HG03457 (cell line): ENCODE data around the gene LGALS13.
"Not testable (repeated sequence)": the region's sequence is repeated elsewhere in the genome, so short reads cannot be mapped to it uniquely, and the experiment has no call there.

Experiments used
- ATAC-seq: cut with Tn5 transposase; IDR thresholded peaks from one replicate; pipeline ENCODE4 v1.9.1; 2021; ENCODE audit warnings: moderate number of reproducible peaks; ENCODE audit not compliant: unreplicated experiment

The LGALS13 gene

GRCh38 chr19:39613597-39613996, 11.3 kb downstream of the LGALS13 start:
- no peak for ATAC-seq

DNA sequence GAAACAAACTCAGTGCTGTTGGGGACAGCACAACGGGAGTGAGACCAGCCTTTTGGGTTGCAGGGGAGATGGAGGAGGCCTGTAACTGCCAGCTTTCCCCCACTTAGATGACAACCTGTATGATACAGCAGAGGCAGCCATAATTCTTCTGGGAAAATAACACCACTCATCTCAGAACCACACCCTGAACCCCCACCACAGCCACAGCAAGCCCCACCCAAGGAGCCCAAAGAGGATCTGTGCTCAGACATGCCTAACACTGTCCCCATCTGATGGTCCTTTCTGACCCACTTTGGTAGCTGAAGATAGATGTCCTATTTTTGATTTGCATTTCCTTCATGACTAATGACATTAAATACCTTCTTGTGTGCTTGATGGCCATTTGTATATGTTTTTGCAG, 15.4 kb downstream of the LGALS13 start:
- ATAC-seq, result no peak

DNA sequence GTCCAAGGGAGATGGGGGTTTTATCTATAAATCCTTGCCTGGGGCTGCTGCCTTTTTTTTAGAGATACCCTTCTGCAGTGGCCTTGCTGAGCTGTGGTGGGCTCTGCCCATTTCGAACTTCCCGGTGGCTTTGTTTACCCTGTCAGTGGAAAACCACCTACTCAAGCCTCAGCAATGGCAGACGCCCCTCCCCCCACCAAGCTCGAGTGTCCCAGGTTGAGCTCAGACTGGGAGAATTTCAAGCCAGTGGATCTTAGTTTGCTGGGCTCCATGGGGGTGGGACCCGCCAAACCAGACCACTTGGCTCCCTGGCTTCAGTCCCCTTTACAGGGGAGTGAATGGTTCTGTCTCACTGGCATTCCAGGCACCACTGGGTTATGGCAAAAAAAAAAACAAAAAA, 21.6 kb downstream of the LGALS13 start:
- no peak for ATAC-seq

GRCh38 chr19:39627631-39628030, 25.3 kb downstream of the LGALS13 start:
- not testable (repeated sequence) for ATAC-seq

GRCh38 chr19:39631178-39631577, 28.9 kb downstream of the LGALS13 start:
- no peak for ATAC-seq

DNA sequence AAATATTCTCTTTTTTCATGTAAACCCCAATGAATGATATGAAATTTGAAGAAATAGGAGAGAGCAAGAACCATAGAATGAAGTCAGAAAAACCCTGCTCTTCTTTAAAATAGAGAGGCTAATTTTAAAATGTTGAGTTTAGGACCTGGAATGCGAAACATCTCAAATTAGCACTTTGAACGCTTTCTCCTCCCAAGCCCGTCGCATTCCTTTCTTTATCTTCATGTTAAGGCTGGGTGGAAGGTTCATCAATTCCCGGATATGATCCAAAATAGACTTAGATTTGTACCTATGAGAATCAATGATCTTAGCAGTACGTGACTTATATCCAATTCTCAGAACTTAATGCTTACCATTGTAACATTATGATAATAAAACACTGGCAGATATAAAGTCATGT, 29.3 kb downstream of the LGALS13 start:
- ATAC-seq, result no peak

DNA sequence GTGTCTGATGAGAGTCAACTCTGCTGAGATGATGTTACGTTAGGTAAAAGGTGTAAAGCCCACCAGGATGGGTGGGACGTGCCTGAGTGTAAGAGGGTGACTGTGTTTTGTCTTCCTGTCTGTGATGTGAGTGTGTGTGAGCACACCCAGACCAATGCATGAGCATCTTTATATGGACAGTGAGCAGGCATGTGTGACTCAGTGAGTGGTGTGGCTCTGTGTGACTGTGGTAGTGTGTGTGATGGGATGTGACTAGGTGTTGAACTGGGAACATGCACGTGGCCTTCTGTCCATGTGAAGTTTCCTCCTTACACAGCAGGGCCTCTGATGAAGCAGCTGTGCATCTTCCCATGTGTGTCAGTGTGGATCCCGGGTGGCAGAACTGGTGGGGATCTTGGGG, 35.6 kb downstream of the LGALS13 start:
- ATAC-seq, result no peak

DNA sequence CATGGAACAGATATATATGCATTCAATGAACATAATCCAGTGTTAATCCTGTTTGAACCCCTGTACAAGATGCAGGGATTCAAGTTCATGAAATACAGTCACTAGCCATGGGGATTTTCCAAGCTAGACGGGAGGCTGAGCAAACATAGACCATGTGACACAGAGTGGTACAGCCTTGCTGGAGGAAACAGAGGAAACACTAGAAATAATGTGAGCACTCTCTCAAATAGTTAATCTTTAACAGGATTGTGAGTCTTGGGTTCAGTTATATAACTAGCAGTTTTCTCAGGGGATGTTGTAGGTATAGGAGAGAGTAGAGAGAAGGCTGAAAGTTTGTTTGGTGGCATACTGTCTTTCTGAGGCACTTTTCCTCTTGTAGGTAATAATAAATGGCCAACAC, 39.4 kb downstream of the LGALS13 start:
- no peak for ATAC-seq

DNA sequence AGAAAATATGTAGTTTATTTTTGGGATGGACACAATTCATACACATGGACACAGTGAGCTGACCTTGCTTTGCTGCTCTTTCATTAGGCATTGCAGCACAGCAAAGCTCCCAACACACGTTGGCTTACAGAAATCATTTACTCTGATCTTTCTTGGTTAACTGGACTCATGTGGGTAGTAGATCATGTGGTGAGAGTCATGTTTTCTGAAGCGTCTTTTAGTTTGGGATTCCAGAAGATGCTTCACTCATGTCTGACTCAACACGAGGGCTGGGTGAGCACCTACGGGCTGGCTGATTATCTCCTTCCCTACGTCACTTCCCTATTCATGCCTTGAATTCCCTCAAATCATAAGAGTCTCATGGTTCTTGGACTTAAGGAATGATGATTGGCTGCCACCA, 41.3 kb downstream of the LGALS13 start:
- no peak for ATAC-seq

GRCh38 chr19:39645800-39646411, 43.6 kb downstream of the LGALS13 start:
- no peak for ATAC-seq

GRCh38 chr19:39647918-39648317, 45.6 kb downstream of the LGALS13 start:
- no peak for ATAC-seq

DNA sequence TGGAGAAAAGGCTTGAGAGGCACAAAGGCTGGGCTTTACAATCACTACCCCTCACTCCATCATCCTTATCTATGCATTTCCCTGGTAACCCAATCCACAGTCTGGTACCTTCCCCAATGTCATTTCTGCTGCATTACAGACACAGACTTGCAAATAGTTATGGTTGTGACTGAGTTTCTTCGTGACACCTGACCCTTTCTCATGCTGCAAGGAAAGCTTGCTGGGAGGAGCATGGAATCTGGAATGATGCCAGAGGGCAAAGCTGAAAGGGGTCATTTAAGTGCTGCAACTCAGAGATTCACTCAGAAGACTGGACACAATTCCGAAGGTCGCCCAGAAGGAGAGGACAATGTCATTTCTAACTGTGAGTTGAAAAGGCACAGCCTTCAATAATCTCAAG, 53.3 kb downstream of the LGALS13 start, which contains the start of gene LGALS16:
Gene LGALS16 (plus strand): TSS at position 301 of the 400 bp plus-strand sequence. CDS start 49 bp downstream, at position 350.
- no peak for ATAC-seq
